Measurements from ENCODE around the gene ZNF697. TPM values are rescaled to one million over a fixed set of nuclear protein-coding genes. Genes with fewer than 3 reads are reported as not detected.

The ZNF697 gene
- total RNA-seq, 1 experiment from 2014 or later, result 7.6 TPM

DNA sequence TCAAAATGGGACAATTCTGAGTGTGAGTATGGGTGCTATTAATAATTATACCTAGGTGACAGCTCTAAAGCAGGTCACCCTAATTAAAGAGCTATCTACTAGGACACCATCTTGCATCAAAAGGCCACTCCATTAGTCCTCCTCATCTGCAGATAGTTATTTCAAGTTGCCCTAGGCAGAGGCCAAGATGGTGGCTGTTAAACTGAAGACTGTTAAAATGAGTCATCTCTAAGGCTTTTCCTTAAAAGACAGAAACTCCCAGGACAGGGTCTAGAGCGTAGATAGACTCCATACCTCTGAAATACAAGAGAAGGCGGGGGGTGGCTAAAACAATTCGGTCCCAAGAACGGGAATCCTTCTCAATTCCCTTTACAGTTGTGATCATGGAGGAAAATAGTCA is 4.5 kb upstream of the ZNF697 start:
- Histone ChIP-seq H3K36me3 (no peaks in the 10 kb centered on the region), H3K4me3 (no peak overlapping the region), H3K27me3 (no peaks in the 10 kb centered on the region), H3K27ac (no peak overlapping the region), H3K9me3 (replicated peaks) (no peaks in the 10 kb centered on the region), H3K4me1 (no peaks in the 10 kb centered on the region)
- no peak for DNase-seq

DNA sequence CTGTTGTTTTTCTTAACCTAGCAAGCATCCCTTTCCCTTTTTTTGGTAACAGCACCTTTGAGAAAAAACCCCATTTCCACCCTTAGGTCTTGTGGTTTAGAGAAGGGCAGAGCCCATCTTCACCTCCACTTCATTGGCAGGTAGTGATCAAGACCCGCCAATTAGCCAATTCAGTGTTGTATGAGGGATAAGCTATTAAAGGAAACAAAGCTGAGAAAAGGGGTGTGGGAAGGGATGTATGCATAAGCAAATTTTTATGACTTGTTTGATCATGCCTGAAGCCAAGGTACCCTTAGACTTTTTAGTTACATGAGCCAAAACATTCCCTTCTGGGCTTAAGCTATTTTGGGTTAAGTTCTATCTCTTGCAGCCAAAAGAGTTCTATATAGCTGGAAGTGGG is 3.6 kb upstream of the ZNF697 start:
- Histone ChIP-seq H3K27ac (no peak overlapping the region), H3K27me3 (no peaks in the 10 kb centered on the region), H3K4me1 (peaks cover 1% of the 10 kb centered on the region; the same call in 1 of the 2 replicates), H3K9me3 (replicated peaks) (no peaks in the 10 kb centered on the region), H3K36me3 (no peaks in the 10 kb centered on the region; the same call in 1 of the 2 replicates), H3K4me3 (no peak overlapping the region)
- DNase-seq, result no peak

DNA sequence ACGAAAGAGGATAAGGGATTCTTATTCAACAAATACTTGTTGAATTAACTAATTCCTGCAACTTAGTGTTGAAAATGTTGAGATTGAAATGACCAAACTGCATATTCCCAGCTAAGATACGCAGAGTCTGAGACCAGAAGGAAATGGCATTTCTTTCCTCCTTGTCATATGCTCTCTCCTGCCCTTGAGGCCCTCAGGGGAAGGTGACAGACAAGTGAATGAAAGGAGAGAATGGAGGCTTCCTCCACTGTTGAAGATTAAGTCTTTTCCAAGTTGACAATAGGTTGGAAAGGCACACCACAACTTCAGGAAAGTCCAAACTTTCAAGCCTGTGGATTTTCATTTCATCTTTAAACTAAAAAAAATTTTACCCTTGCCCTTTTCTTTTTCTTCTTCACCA is 3.1 kb upstream of the ZNF697 start:
- Histone ChIP-seq H3K27me3 (no peaks in the 10 kb centered on the region), H3K4me3 (no peak overlapping the region), H3K4me1 (peaks cover 6% of the 10 kb centered on the region), H3K36me3 (no peaks in the 10 kb centered on the region; the same call in 1 of the 2 replicates), H3K9me3 (replicated peaks) (no peaks in the 10 kb centered on the region), H3K27ac (no peak overlapping the region)
- DNase-seq, result no peak

DNA sequence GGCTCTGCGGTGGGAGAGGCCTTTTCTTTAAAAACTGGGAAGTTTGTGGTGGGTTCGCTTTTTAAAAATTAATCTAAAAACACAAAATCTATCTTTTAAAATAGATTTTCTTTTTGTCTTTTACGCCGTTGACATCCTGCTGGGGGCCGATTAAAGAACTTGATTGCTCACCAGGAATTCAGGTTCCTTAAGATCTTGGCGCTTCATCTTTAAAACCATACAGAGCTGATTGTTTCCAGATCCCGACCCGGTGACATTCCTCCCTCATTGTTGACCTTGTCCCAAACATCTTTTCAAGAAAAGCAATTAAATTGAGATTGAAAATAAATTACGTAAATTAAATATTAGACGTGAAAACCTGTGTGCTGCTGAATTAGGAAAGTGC is 546 bp upstream of the ZNF697 start:
- Histone ChIP-seq H3K4me3 (peak overlapping the region; percentile 84), H3K4me1 (peaks cover 8% of the 10 kb centered on the region), H3K27me3 (no peaks in the 10 kb centered on the region), H3K27ac (peak overlapping the region; percentile 68), H3K36me3 (no peaks in the 10 kb centered on the region; the same call in 1 of the 2 replicates), H3K9me3 (replicated peaks) (no peaks in the 10 kb centered on the region)
- no peak for DNase-seq

DNA sequence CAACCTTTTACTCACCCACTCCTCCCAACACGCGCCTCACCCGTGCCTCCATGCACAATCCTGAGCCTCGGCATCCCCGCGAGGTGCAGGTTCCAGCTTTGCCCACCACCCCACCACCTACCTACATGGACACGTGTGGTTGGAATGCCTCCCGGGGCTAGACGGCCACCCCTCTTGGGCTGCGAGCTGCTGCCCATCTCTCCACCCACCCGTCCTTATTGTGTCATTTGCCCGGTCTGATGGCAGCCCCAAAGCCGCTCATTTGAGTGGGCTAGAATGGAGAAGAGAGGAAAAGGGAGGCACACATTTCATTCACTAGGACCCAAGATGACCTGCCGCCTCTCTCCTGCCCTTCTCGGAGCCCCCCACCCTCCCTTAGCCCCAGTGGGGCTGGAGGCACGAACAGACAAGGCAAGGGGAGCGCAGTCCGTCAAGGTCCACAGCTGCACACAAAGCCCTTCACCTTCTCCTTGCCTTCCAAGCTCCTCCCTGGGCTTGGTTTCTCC is 785 bp downstream of the ZNF697 start:
- peak in 1 of 2 experiments; percentile 27 for DNase-seq
- peaks cover 8% of the 10 kb centered on the region for H3K4me1 ChIP-seq
- peak overlapping the region; percentile 84 for H3K4me3 ChIP-seq
- H3K27ac ChIP-seq, result peak overlapping the region; percentile 68
- no peaks in the 10 kb centered on the region for H3K9me3 ChIP-seq (replicated peaks)
- no peaks in the 10 kb centered on the region; the same call in 1 of the 2 replicates for H3K36me3 ChIP-seq
- H3K27me3 ChIP-seq, result no peaks in the 10 kb centered on the region

DNA sequence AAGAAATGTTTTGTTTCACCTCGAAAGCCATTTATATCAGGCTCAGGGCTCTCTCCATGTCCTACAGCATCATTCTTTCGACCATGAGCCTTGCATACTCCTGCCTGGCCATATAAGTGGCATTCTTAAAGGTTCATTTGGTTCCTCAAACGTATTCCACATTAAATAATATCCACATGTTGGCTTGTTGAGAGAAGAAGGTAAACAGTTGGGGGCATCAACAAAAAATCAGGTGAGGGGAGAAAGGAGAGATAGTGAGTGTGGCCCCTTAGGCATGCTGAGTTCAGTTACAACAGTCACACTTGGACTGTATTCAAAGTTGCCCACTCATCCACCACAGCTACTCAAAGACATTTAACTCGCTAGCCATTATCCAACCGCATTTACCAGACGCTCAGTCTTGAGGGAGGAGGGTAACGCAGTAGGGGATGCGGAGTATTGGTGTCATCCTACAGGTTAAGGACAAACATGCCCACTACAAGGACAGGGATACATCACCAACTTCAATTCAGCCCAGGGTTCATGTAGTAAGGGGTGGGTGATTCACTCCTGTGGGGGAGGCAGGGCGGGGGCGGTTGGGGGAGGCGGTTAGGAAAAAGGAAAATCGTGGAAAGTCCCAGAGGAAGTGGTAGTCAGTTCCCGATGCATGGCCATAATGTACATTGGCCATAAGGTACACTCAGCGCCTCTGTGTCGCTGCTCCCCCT is 1.4 kb downstream of the ZNF697 start:
- DNase-seq, result peak; percentile 9 to 20
- Histone ChIP-seq H3K36me3 (peaks cover 3% of the 10 kb centered on the region; the same call in 1 of the 2 replicates), H3K4me1 (peaks cover 8% of the 10 kb centered on the region), H3K27ac (peak overlapping the region; percentile 68; the same call in 1 of the 2 replicates), H3K9me3 (replicated peaks) (no peaks in the 10 kb centered on the region; the same call in 1 of the 2 replicates), H3K4me3 (peak overlapping the region; percentile 84), H3K27me3 (no peaks in the 10 kb centered on the region)

DNA sequence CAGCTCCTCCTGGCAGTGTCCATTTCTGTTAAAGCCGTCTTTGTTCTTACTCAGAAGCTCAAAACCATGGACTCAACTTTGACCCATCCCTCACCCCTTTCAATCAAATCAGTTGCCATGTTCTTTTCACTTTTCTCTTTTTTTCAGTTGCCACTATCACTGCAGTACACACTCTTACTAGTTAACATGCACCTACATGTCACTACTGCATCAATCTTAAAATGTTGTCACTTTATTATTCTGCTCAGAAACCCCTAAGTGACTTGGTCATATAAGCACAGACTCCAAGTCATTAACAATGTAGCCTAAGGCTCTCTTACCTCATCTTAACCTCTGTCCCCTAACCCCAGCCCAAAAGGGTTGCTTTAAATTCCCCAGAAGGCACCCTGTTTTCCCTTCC is 9.0 kb downstream of the ZNF697 start:
- Histone ChIP-seq H3K27me3 (no peaks in the 10 kb centered on the region), H3K27ac (no peak overlapping the region), H3K36me3 (peaks cover 11% of the 10 kb centered on the region; the same call in 1 of the 2 replicates), H3K4me3 (no peak overlapping the region), H3K9me3 (replicated peaks) (no peaks in the 10 kb centered on the region; the same call in 1 of the 2 replicates), H3K4me1 (no peaks in the 10 kb centered on the region)
- DNase-seq, result no peak

DNA sequence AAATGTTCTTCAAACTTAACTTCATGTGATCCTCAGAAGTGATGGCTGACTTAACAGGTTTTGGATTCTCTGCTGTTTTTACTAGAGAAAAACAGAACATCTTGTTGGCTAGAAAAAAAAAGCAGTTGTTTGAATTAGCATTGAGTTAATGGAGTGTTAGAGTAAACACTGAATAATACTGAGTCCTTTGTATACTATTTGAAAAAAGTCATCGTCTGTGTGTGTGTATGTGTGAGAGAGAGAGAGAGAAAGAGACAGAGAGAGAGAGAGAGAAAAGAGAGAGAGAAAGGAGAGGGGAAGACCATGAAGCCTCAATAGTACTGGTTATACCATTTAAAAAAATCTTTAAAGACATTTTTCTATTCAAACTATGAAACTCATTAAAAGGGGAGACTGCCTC is 10.4 kb downstream of the ZNF697 start:
- no peak overlapping the region for H3K27ac ChIP-seq
- H3K4me3 ChIP-seq, result no peak overlapping the region
- no peaks in the 10 kb centered on the region; the same call in 1 of the 2 replicates for H3K9me3 ChIP-seq (replicated peaks)
- peaks cover 11% of the 10 kb centered on the region; the same call in 1 of the 2 replicates for H3K36me3 ChIP-seq
- H3K27me3 ChIP-seq, result no peaks in the 10 kb centered on the region
- no peaks in the 10 kb centered on the region; the same call in 1 of the 2 replicates for H3K4me1 ChIP-seq
- DNase-seq, result no peak

DNA sequence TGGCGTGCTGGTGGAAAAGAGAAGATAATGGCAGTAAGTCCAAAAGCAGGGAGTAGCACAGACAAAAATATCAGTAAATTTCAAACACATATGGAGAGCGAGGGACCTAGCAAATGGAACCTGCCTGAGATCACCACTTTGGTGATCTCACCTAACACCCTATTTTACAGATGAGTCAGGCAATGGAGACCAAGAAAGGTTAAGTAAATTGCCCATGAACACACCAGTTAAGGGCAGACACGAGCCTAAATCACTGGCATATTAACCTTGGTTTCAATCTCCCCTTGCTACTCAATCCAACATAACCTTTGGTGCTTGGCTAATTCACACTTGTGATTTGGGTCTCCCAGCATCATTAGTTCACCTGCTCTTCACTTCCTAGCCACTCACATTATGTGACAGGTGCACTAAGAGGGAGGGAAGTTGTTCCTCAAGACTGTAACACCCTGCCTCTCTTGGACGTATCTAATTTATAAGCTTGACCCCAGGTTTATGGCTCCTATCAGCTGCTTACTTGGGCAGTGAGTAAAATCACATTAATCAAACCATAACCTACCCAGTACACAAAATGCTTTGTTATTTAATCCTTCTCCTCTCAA is 11.5 kb downstream of the ZNF697 start:
- DNase-seq, result no peak
- no peak overlapping the region for H3K4me3 ChIP-seq
- peaks cover 8% of the 10 kb centered on the region; the same call in 1 of the 2 replicates for H3K36me3 ChIP-seq
- H3K27me3 ChIP-seq, result no peaks in the 10 kb centered on the region
- no peak overlapping the region for H3K27ac ChIP-seq
- H3K4me1 ChIP-seq, result peaks cover 7% of the 10 kb centered on the region
- H3K9me3 ChIP-seq (replicated peaks), result no peaks in the 10 kb centered on the region

DNA sequence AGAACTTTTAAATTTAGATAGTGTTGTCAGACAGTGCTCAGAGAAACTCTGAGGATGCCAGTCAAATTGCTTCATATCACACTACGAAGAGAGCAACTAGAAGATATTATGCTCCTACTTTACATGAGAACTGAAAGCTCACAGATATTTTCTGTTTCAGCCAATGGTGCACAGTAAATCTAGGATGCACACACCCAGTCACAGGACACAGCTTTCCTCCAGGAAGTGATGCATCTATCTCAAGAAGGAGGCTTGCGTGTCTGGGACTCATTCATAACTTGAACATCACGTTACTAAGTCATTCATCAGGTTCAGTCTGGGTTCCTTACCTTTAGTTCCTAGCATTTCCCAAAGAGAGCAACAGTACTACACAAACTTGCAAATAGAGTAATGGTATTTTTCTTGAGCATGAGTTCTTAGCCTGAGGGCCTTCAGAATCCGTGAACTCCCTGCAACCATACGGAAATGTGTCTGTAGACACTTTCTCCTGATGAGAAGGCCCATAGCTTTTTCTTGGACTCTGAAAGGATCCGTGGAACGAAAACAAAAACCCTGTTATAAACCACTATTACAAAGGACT is 12.2 kb downstream of the ZNF697 start:
- Histone ChIP-seq H3K4me1 (peaks cover 7% of the 10 kb centered on the region), H3K4me3 (no peak overlapping the region), H3K27me3 (no peaks in the 10 kb centered on the region), H3K27ac (no peak overlapping the region), H3K9me3 (replicated peaks) (no peaks in the 10 kb centered on the region), H3K36me3 (0 out of 2 replicates have a peak, but pooled peaks cover 4% of the 10 kb centered on the region)
- DNase-seq, result no peak

DNA sequence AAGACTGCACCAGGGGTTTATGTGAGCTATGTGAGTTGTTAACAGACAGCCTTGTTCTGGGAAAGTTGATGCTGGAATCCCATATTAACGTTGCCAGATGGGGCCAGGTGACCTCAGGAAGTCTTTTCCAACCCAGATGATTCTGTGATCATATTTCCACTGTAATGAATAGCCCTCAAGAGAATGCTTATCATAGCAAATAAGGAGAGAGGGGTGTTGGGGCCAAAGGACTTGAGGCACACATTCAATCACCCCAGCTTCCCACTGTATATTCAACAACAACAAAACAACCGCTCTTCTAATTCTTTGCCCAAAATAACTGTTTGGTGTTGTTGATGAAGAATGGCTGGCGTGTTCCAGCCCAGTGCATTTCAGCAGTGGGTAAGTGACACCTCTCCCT is 14.1 kb downstream of the ZNF697 start:
- H3K4me3 ChIP-seq, result no peak overlapping the region
- H3K36me3 ChIP-seq, result 0 out of 2 replicates have a peak, but pooled peaks cover 4% of the 10 kb centered on the region
- H3K27ac ChIP-seq, result no peak overlapping the region
- H3K4me1 ChIP-seq, result peaks cover 7% of the 10 kb centered on the region
- DNase-seq, result no peak
- no peaks in the 10 kb centered on the region for H3K9me3 ChIP-seq (replicated peaks)
- no peaks in the 10 kb centered on the region for H3K27me3 ChIP-seq

DNA sequence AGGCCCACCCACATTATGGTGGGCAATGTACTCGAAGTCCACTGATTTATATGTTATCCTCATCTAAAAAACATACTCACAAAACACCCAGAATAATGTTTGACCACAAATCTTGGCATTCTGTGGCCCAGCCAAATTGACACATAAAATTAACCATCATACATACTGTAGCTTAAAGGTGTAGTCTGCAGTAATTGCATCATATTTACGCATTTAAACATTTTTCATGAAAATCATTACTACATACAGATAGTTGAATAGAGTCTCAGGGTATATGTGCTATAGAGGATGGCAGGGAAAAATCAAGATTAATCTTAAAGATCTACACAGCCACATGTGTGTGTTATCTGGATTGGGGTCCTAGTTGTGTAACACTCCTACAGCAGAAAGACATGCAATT is 14.5 kb downstream of the ZNF697 start:
- no peaks in the 10 kb centered on the region for H3K9me3 ChIP-seq (replicated peaks)
- 0 out of 2 replicates have a peak, but pooled peaks cover 4% of the 10 kb centered on the region for H3K36me3 ChIP-seq
- no peak for DNase-seq
- H3K4me3 ChIP-seq, result no peak overlapping the region
- no peak overlapping the region for H3K27ac ChIP-seq
- peaks cover 7% of the 10 kb centered on the region for H3K4me1 ChIP-seq
- H3K27me3 ChIP-seq, result no peaks in the 10 kb centered on the region

DNA sequence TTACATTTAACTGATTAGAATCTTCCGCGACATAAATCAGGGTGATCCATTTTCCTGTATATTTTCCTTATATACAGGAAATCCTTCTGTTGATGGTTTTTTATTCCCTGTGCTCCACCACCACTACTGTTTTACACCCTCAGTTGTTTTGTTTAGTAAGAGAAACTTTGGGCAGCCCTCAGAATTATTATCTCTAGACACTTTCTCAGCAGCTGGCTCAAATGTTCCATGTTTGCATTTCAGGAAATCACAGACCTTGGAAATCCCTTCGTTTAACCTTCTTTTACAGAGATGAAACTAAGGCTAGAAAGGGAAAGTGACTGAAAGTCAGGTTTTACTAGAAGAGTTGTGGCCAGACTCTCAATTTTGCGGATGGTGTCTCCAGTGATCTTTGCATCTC is 15.2 kb downstream of the ZNF697 start:
- DNase-seq, result no peak
- Histone ChIP-seq H3K9me3 (replicated peaks) (no peaks in the 10 kb centered on the region), H3K27me3 (no peaks in the 10 kb centered on the region)

DNA sequence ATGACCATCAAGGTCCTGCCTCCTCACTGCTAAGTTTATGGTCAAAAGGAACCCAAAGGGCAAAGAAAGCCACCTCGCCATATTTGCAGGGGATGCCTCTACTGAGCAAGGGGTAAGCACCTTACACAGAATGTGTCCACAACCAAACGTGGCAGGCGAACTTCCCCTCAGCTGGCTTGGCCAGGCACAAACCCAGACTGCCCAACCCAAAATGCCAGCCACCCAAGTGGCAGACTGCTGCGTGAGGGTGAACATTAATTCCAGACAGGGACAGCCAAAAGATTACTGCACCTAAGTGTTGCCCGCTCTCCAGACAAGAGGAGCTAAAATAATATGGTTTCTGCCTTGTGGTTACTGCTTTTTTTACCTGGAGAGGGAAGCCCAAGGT is 16.0 kb downstream of the ZNF697 start:
- H3K27ac ChIP-seq, result peak overlapping the region; percentile 60
- DNase-seq, result no peak
- peak overlapping the region; percentile 54 for H3K4me3 ChIP-seq
- peaks cover 7% of the 10 kb centered on the region for H3K4me1 ChIP-seq
- 0 out of 2 replicates have a peak, but pooled peaks cover 4% of the 10 kb centered on the region for H3K36me3 ChIP-seq
- no peaks in the 10 kb centered on the region for H3K9me3 ChIP-seq (replicated peaks)
- H3K27me3 ChIP-seq, result no peaks in the 10 kb centered on the region

More for the DNA sequence above, 15.2 kb downstream of the ZNF697 start:
- Histone ChIP-seq H3K4me1 (peaks cover 7% of the 10 kb centered on the region), H3K4me3 (no peak overlapping the region), H3K27ac (no peak overlapping the region), H3K36me3 (0 out of 2 replicates have a peak, but pooled peaks cover 4% of the 10 kb centered on the region)
